ENCODE results near the gene VIPAS39.

Gene VIPAS39

DNA sequence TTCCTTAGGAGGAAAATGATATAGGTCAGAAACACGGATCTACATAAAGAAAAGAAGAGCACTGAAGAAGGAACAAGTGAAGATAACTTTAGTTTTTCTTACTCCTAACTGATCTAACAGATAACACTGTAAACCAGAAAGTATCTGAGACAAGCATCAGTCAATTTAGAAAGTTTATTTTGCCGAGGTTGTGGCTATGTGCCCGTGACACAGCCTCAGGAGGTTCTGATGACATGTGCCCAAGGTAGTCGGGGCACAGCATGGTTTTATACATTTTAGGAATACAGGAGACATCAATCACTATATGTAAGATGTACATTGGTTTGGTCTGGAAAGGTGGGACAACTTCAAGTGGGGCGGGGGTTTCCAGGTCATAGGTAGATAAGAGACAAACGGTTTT lies 57.2 kb downstream of the VIPAS39 start:
- Mint-ChIP-seq H3K27ac (no peak overlapping the region), H3K4me3 (no peak overlapping the region), H3K4me1 (ENCODE audit: low read depth) (no peaks in the 10 kb centered on the region), H3K36me3 (ENCODE audit: low read depth) (no peaks in the 10 kb centered on the region), H3K9me3 (no peaks in the 10 kb centered on the region), H3K27me3 (no peaks in the 10 kb centered on the region)
- DNase-seq = no peak

DNA sequence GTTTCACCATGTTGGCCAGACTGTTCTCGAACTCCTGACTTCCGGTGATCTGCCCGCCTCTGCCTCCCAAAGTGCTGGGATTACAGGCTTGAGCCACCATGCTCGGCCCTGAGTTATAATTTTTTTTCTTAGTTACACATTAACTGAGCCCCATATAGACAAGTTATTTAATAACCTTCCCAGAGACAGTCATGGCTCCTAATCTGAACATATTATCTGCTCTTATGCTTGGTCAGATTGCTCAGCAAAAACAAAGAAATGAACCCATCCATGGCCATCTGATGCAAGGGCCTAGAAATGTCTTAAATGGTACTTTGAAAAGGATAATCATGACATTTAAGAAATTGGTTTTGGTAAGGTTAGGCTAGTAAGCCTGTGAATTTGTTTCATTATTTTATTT lies 67.2 kb downstream of the VIPAS39 start:
- no peaks in the 10 kb centered on the region for H3K4me1 Mint-ChIP-seq (ENCODE audit: low read depth)
- no peak overlapping the region for H3K27ac Mint-ChIP-seq
- H3K27me3 Mint-ChIP-seq = no peaks in the 10 kb centered on the region
- no peaks in the 10 kb centered on the region for H3K9me3 Mint-ChIP-seq
- DNase-seq = no peak
- no peak overlapping the region for H3K4me3 Mint-ChIP-seq
- no peaks in the 10 kb centered on the region for H3K36me3 Mint-ChIP-seq (ENCODE audit: low read depth)

DNA sequence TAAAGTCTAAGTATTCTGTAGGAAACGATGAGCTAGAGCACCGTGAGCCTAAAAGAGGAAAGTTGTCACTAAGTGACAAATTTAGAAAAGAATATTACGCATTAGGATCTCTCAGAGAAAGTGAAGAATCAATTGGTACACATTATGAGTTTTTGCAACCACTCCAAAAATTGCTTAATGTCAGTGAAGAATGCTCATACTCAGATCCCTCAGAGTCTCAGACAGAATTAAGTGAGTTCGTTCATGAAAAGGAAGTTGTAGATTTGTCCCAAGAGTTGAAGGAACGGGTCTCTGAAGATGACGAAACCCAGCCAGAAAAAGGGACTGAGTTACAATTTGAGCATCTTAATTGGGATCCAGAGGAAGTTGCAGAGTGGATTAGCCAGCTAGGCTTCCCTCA lies 78.7 kb downstream of the VIPAS39 start:
- H3K9me3 Mint-ChIP-seq = no peaks in the 10 kb centered on the region
- no peak overlapping the region for H3K27ac Mint-ChIP-seq
- no peak overlapping the region for H3K4me3 Mint-ChIP-seq
- no peaks in the 10 kb centered on the region for H3K27me3 Mint-ChIP-seq
- no peak for DNase-seq
- peaks cover 24% of the 10 kb centered on the region for H3K36me3 Mint-ChIP-seq (ENCODE audit: low read depth)
- H3K4me1 Mint-ChIP-seq (ENCODE audit: low read depth) = peaks cover 25% of the 10 kb centered on the region

DNA sequence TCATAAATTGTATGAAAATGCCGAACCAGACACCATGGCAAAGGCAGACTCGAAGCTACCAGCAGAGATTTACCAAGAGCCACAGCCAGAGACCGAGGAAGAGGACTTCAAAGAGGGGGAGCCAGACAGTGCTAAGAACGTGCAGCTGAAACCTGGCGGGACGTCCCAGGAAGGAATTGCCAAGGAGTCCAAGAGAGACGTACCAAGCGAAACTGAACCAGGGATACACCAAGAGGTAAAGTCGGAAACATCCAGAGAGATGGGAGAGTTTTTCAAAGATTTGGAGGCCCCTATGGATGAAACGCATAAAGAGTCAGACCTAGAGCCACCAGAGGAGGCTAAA lies 79.9 kb downstream of the VIPAS39 start:
- peaks cover 32% of the 10 kb centered on the region for H3K36me3 Mint-ChIP-seq (ENCODE audit: low read depth)

DNA sequence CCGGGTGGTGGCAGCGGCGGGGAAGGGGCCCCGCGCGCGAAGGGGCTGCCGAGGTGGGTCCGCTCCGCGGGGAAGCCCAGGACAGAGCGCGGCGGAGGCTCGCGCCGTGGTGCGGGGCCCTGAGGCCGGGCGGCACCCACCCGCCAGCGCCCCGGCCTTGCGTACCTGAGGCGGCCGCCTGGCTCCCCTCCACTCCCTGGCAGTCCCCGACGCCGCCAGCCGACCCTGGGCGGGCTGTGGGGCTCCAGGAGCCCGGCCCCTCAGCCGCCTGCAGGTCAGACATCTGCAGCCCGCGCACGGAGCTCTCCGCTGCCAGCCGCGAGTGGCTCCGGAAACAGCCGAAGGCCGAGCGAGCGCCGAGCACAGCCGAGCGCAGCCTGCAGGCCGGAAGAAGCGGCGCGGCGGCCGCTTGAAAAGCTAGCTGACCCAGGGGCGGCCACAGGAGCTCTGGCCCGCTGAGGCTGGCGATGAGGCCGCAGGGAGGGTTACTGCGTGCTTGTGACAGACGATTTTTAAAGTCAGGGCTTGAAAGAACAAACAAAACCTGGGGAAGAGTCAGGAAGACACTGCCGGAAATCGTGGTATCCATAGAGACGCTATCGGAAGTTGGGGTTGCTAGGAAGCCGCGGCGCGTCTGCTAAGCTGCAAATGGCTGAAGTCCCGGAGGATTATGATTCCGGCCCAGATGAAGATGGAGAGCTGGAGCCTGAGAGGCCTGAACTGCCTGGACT lies 80.5 kb downstream of the VIPAS39 start, which contains the start of the genes SAMD15 and TMED8:
SAMD15 (plus strand) TSS at position 609 of the 731 bp plus-strand sequence; CDS start at position 649, 40 bp downstream.
TMED8 (minus strand) TSS at position 324 of the 731 bp plus-strand sequence; CDS start at position 283, 41 bp downstream.
- Mint-ChIP-seq H3K27ac (peak within 1 kb of the TSS; percentile 91), H3K27me3 (no peaks in the 10 kb centered on the region), H3K36me3 (ENCODE audit: low read depth) (peaks cover 32% of the 10 kb centered on the region), H3K4me1 (ENCODE audit: low read depth) (peaks cover 40% of the 10 kb centered on the region), H3K9me3 (no peaks in the 10 kb centered on the region), H3K4me3 (no peak within 1 kb of the TSS)
- peak; percentile 90 for DNase-seq

More for the DNA sequence above, 79.9 kb downstream of the VIPAS39 start:
- Mint-ChIP-seq H3K27me3 (no peaks in the 10 kb centered on the region), H3K4me3 (no peak overlapping the region), H3K4me1 (ENCODE audit: low read depth) (peaks cover 36% of the 10 kb centered on the region), H3K27ac (no peak overlapping the region), H3K9me3 (no peaks in the 10 kb centered on the region)
- no peak for DNase-seq

Data from activated T-cell treated with anti-CD3 and anti-CD28 coated beads, Interleukin-2, amount 50 U/mL, for 24 hours (primary cell).